Loucy (cell line): ENCODE measurements around the gene TAF4.
"Not testable (repeated sequence)": the region's sequence is repeated elsewhere in the genome, so short reads cannot be mapped to it uniquely, and the experiment has no call there.

ENCODE experiments used
- H2AFZ ChIP-seq: fragments of 200-600 bp; sonication (generic); 2 replicates; pipeline ENCODE4 v1.6.0; 2016; ENCODE audit warnings: antibody characterized with exemption, mild to moderate bottlenecking, low read length, moderate library complexity
- H3F3A ChIP-seq: fragments of 200-600 bp; 2 replicates; pipeline ENCODE4 v1.6.0; 2016; ENCODE audit warnings: antibody characterized with exemption, low read depth, mild to moderate bottlenecking
- H3K27me3 ChIP-seq: fragments of 200-600 bp; sonication (generic); 2 replicates; pipeline ENCODE4 v1.6.1; 2014; ENCODE audit warnings: low read length, mild to moderate bottlenecking; ENCODE audit not compliant: insufficient read depth, poor library complexity, severe bottlenecking
- H3K36me3 ChIP-seq: fragments of 200-600 bp; sonication (generic); 2 replicates; pipeline ENCODE4 v1.6.1; 2016; ENCODE audit warnings: low read length; ENCODE audit not compliant: insufficient read depth
- H3K4me1 ChIP-seq: fragments of 200-600 bp; sonication (generic); 2 replicates; pipeline ENCODE4 v1.5.1; 2014; ENCODE audit warnings: low read length, mild to moderate bottlenecking; ENCODE audit not compliant: insufficient read depth, poor library complexity, severe bottlenecking
- H3K4me2 ChIP-seq: fragments of 200-600 bp; sonication (generic); 2 replicates; pipeline ENCODE4 v1.6.0; 2014; ENCODE audit warnings: antibody characterized with exemption, low read length, low read depth, mild to moderate bottlenecking; ENCODE audit not compliant: poor library complexity, severe bottlenecking
- H3K4me3 ChIP-seq: fragments of 200-600 bp; sonication (generic); 2 replicates; pipeline ENCODE4 v1.5.1; 2014; ENCODE audit warnings: low read length, mild to moderate bottlenecking, mixed read lengths; ENCODE audit not compliant: poor library complexity, severe bottlenecking
- H3K79me2 ChIP-seq: fragments of 200-600 bp; sonication (generic); 2 replicates; pipeline ENCODE4 v1.6.1; 2014; ENCODE audit warnings: low read length; ENCODE audit not compliant: insufficient read depth
- H3K9ac ChIP-seq: fragments of 200-600 bp; sonication (generic); 2 replicates; pipeline ENCODE4 v1.6.0; 2014; ENCODE audit warnings: mild to moderate bottlenecking, low read depth, low read length, moderate library complexity; ENCODE audit not compliant: poor library complexity, severe bottlenecking
- H3K9me2 ChIP-seq: fragments of 200-600 bp; sonication (generic); replicated peaks from 2 replicates; pipeline ENCODE4 v1.6.1; 2016; ENCODE audit warnings: low read depth, low read length, mixed read lengths
- H3K9me3 ChIP-seq: fragments of 200-600 bp; sonication (generic); 2 replicates; pipeline ENCODE4 v1.6.1; 2014; ENCODE audit warnings: mild to moderate bottlenecking, antibody characterized with exemption, low read length, low read depth; ENCODE audit not compliant: insufficient read depth
- H4K20me1 ChIP-seq: fragments of 200-600 bp; sonication (generic); 2 replicates; pipeline ENCODE4 v1.6.0; 2014; ENCODE audit warnings: antibody characterized with exemption, low read length, mild to moderate bottlenecking; ENCODE audit not compliant: insufficient read depth, poor library complexity, severe bottlenecking
- EZH2phosphoT487 ChIP-seq: fragments of 200-600 bp; IDR thresholded peaks from 2 replicates; pipeline ENCODE4 v1.6.1; 2018; ENCODE audit warnings: antibody characterized with exemption, mild to moderate bottlenecking, moderate library complexity, borderline replicate concordance
- TF ChIP-seq, protein P1 (sequence below): fragments of 200-600 bp; sonication (generic); conservative IDR thresholded peaks from 2 replicates; pipeline ENCODE4 v1.5.1; 2014; ENCODE audit warnings: mild to moderate bottlenecking, antibody characterized with exemption, low read length

Gene TAF4

DNA sequence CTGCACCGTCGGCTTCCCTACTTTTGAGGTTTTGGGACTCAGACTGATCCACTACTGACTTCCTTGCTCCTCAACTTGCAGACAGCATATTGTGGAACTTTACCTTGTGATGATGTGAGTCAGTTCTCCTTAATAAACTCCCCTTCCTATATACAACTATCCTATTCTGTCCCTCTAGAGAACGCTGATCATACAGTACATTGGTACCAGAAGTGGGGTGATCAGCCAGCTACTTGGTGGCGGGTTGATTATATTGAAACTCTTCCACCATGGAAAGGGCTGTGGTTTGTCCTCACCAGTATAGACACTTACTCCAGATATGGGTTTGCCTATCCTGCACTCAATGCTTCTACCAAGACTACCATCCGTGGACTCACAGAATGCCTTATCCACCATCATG is 7.6 kb upstream of the TAF4 start:
- no peaks in the 10 kb centered on the region for H3K9me2 ChIP-seq
- H4K20me1 ChIP-seq: no peaks in the 10 kb centered on the region
- H3K4me3 ChIP-seq: no peak overlapping the region
- H3K4me1 ChIP-seq: peaks cover 5% of the 10 kb centered on the region
- TF ChIP-seq EZH2phosphoT487: no peak
- TF ChIP-seq, protein P1, sequence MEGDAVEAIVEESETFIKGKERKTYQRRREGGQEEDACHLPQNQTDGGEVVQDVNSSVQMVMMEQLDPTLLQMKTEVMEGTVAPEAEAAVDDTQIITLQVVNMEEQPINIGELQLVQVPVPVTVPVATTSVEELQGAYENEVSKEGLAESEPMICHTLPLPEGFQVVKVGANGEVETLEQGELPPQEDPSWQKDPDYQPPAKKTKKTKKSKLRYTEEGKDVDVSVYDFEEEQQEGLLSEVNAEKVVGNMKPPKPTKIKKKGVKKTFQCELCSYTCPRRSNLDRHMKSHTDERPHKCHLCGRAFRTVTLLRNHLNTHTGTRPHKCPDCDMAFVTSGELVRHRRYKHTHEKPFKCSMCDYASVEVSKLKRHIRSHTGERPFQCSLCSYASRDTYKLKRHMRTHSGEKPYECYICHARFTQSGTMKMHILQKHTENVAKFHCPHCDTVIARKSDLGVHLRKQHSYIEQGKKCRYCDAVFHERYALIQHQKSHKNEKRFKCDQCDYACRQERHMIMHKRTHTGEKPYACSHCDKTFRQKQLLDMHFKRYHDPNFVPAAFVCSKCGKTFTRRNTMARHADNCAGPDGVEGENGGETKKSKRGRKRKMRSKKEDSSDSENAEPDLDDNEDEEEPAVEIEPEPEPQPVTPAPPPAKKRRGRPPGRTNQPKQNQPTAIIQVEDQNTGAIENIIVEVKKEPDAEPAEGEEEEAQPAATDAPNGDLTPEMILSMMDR: no peak
- no peaks in the 10 kb centered on the region for H3F3A ChIP-seq
- no peaks in the 10 kb centered on the region for H3K27me3 ChIP-seq
- no peak overlapping the region for H2AFZ ChIP-seq
- peaks cover 9% of the 10 kb centered on the region; the same call in 1 of the 2 replicates for H3K9me3 ChIP-seq
- no peaks in the 10 kb centered on the region for H3K36me3 ChIP-seq
- no peak overlapping the region for H3K9ac ChIP-seq
- no peaks in the 10 kb centered on the region for H3K79me2 ChIP-seq
- no peak overlapping the region for H3K4me2 ChIP-seq

DNA sequence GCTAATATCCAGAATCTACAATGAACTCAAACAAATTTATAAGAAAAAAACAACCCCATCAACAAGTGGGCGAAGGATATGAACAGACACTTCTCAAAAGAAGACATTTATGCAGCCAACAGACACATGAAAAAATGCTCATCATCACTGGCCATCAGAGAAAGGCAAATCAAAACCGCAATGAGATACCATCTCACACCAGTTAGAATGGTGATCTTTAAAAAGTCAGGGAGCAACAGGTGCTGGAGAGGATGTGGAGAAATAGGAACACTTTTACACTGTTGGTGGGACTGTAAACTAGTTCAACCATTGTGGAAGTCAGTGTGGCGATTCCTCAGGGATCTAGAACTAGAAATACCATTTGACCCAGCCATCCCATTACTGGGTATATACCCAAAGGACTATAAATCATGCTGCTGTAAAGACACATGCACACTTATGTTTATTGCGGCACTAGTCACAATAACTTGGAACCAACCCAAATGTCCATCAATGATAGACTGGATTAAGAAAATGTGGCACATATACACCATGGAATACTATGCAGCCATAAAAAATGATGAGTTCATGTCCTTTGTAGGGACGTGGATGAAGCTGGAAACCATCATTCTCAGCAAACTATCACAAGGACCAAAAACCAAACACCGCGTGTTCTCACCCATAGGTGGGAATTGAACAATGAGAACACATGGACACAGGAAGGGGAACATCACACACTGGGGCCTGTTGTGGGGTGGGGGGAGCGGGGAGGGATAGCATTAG is 6.2 kb upstream of the TAF4 start:
- H3K27me3 ChIP-seq, H3K9me2 ChIP-seq, H3K79me2 ChIP-seq, H3F3A ChIP-seq, H3K4me2 ChIP-seq, H4K20me1 ChIP-seq, H3K4me3 ChIP-seq, H2AFZ ChIP-seq, H3K36me3 ChIP-seq, H3K9ac ChIP-seq, H3K9me3 ChIP-seq: not testable (repeated sequence)
- H3K4me1 ChIP-seq: peaks cover 19% of the 10 kb centered on the region

DNA sequence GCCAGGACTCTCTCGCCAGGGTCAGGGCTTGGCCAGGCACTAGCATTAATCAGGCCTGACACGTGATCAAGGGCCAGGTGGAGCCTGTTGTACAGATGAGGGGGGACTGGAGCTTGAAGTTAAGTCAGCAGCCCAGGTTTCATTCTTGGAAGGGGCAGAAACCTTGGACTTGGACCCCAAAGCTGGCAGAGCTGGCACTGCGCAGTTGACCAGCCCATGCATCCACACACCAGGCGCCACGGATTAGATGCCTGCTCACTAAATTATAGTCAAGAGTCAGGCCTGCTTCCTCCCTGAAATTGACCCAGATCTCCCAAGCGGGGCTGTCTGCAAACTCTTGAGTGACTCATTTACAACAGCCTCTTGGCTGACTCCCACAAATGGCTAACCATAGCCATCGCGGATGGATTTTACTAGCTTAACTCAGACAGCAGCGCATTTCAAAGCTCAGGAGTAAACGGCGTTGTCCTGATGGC is 4.1 kb upstream of the TAF4 start:
- H3F3A ChIP-seq: no peaks in the 10 kb centered on the region
- peaks cover 21% of the 10 kb centered on the region for H3K4me1 ChIP-seq
- H4K20me1 ChIP-seq: no peaks in the 10 kb centered on the region
- H3K36me3 ChIP-seq: no peaks in the 10 kb centered on the region
- H3K4me3 ChIP-seq: no peak overlapping the region
- no peak overlapping the region for H3K9ac ChIP-seq
- no peaks in the 10 kb centered on the region for H3K9me2 ChIP-seq
- no peak overlapping the region for H2AFZ ChIP-seq
- H3K4me2 ChIP-seq: no peak overlapping the region
- no peaks in the 10 kb centered on the region; the same call in 1 of the 2 replicates for H3K9me3 ChIP-seq
- peaks cover 14% of the 10 kb centered on the region for H3K79me2 ChIP-seq
- H3K27me3 ChIP-seq: no peaks in the 10 kb centered on the region
- TF ChIP-seq, protein P1: no peak
- TF ChIP-seq EZH2phosphoT487: no peak

DNA sequence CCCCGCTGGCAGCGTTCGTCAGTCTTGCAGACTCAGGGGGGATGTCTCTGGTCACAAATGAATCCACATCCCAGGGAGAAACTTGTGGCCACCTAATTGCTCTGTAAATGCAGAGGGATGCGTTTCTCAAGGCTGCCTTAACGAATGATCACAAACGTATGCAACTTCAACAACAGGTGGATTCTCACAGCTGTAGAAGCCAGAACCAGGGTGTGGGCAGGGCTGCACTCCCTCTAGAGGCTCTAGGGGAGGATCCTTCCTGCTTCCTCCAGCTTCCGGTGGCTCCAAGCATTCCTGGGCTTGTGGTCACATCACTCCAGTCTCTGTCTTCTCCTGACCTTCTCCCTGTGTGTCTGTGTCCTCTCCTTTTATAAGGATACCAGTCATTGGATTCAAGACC is 3.3 kb upstream of the TAF4 start:
- Histone ChIP-seq H3K4me1 (peaks cover 25% of the 10 kb centered on the region), H3K36me3 (no peaks in the 10 kb centered on the region), H3K9me3 (no peaks in the 10 kb centered on the region; the same call in 1 of the 2 replicates), H3K9me2 (no peaks in the 10 kb centered on the region), H3K79me2 (peaks cover 20% of the 10 kb centered on the region), H4K20me1 (peaks cover 4% of the 10 kb centered on the region), H2AFZ (no peak overlapping the region), H3K4me3 (no peak overlapping the region), H3K4me2 (no peak overlapping the region), H3F3A (peaks cover under 1% of the 10 kb centered on the region; the same call in 1 of the 2 replicates), H3K27me3 (no peaks in the 10 kb centered on the region), H3K9ac (no peak overlapping the region)
- TF ChIP-seq, protein P1: no peak
- no peak for TF ChIP-seq EZH2phosphoT487
